Measurements from ENCODE around the gene HIPK1. TPM values are rescaled to one million over a fixed set of nuclear protein-coding genes. Genes with fewer than 3 reads are reported as not detected.

The HIPK1 gene
- total and polyA plus RNA-seq, 10 of the 15 experiments (the other 5 are each of a cell fraction or from before 2014, with no cell fraction given): 4.2 to 33.9 (median 11.4) TPM

DNA sequence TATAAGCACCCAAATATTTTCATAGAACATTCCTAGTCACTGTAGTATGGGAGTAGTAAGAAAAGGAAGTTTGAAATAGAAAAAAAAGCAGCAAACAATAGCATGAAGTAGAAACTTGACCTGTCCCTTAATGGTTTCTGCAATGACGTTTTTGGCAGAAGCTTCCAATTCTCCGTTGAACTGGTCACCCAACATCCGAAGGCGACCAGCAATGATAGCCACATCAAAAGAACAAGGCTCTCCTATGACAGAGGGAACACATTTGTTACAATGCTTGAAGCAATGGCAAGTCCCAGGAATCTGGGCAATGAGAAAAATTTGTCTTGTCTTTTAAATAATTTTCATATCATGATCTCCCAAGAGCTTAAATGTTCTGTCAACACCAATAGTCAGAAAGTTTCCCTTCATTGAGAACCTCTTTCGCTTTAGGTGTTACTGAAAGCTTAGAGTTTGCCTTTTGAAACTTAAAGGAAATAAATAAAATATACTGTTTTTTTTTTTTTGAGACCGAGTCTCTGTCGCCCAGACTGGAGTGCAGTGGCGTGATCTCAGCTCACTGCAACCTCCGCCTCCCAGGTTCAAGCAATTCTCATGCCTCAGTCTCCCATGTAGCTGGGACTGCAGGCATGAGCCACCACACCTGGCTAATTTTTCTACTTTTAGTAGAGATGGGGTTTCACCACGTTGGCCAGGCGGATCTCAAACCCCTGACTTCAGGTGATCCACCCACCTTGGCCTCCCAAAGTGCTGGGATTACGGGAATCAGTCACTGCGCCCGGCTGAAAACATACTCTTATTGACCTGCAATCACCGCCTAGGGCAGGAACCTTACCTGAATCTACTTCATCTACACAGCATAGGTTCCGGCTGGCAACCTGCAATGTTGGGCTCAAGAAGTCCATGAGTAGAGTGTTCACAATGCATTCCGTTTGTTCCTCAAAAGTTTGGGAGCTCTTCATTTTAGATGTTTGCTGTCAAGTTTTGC, 42.4 kb upstream of the HIPK1 start:
- in situ Hi-C loops (cut with MboI): no loop called here

More for the DNA sequence above, 42.4 kb upstream of the HIPK1 start:
- POLR2A ChIA-PET: interaction anchor here (0.6 to 2.4 kb wide), 5 partner anchors 9 to 449 kb away, joined by 3 to 15 read pairs (median 6); no protein-coding TSS in a partner anchor
- no peak for ATAC-seq
- no peaks in the 10 kb centered on the region for H3K9me3 ChIP-seq (replicated peaks; ENCODE audit: control insufficient read depth, insufficient read depth, low read length)
- H3K4me1 ChIP-seq (ENCODE audit: control insufficient read depth, insufficient read depth, low read length): peaks cover 2% of the 10 kb centered on the region
- H3K27ac ChIP-seq (ENCODE audit: control insufficient read depth, insufficient read depth): no peak overlapping the region
- no peaks in the 10 kb centered on the region for H3K79me2 ChIP-seq (ENCODE audit: control insufficient read depth, insufficient read depth, low read length)
- CTCF ChIA-PET: interaction anchor here (0.6 to 1.5 kb wide), 3 partner anchors 12 to 17 kb away, joined by 3 to 4 read pairs (median 4); no protein-coding TSS in a partner anchor
- H3K36me3 ChIP-seq (ENCODE audit: control insufficient read depth in 2 of 2, insufficient read depth in 2 of 2, low read length in 1 of 2): no peaks in the 10 kb centered on the region
- no peak overlapping the region for H3K4me3 ChIP-seq
- 91% methylated on average over 17 of the region's 17 CpGs for WGBS (ENCODE audit: insufficient coverage, insufficient replicate concordance, low lambda C conversion rate, missing lambda C conversion rate)
- RAD21 ChIA-PET (ENCODE audit: unreplicated experiment): interaction anchor here (0.7 to 1.7 kb wide), 3 partner anchors 16 to 18 kb away, joined by 3 to 7 read pairs (median 3); no protein-coding TSS in a partner anchor
- intact Hi-C loops (cut with micrococcal nuclease; ENCODE audit: unreplicated experiment): no loop called here
- SMC1A ChIA-PET (ENCODE audit: uncharacterized antibody, unreplicated experiment): interaction anchor here (0.6 to 15.2 kb wide), 5 partner anchors 11 to 284 kb away, joined by 3 to 396 read pairs (median 5); partner anchors contain the start of genes AP4B1 and DCLRE1B
- no TSS peak for BruUV-seq (replicated peaks)
- no peaks in the 10 kb centered on the region for H3K27me3 ChIP-seq (replicated peaks in 1 of 2; ENCODE audit: control insufficient read depth in 2 of 2, insufficient read depth in 2 of 2, low read length in 1 of 2)
- no peak overlapping the region for H2AFZ ChIP-seq (ENCODE audit: control insufficient read depth, low read depth, low read length)
- no peak overlapping the region for H3K4me2 ChIP-seq (ENCODE audit: control insufficient read depth, insufficient read depth)
- FAIRE-seq: no peak
- no peak overlapping the region for H3K9ac ChIP-seq (ENCODE audit: control insufficient read depth, insufficient read depth, low read length)
- TF ChIP-seq HDGF (IDR thresholded peaks at IDR 0.05): no peak
- TF ChIP-seq, protein P1, sequence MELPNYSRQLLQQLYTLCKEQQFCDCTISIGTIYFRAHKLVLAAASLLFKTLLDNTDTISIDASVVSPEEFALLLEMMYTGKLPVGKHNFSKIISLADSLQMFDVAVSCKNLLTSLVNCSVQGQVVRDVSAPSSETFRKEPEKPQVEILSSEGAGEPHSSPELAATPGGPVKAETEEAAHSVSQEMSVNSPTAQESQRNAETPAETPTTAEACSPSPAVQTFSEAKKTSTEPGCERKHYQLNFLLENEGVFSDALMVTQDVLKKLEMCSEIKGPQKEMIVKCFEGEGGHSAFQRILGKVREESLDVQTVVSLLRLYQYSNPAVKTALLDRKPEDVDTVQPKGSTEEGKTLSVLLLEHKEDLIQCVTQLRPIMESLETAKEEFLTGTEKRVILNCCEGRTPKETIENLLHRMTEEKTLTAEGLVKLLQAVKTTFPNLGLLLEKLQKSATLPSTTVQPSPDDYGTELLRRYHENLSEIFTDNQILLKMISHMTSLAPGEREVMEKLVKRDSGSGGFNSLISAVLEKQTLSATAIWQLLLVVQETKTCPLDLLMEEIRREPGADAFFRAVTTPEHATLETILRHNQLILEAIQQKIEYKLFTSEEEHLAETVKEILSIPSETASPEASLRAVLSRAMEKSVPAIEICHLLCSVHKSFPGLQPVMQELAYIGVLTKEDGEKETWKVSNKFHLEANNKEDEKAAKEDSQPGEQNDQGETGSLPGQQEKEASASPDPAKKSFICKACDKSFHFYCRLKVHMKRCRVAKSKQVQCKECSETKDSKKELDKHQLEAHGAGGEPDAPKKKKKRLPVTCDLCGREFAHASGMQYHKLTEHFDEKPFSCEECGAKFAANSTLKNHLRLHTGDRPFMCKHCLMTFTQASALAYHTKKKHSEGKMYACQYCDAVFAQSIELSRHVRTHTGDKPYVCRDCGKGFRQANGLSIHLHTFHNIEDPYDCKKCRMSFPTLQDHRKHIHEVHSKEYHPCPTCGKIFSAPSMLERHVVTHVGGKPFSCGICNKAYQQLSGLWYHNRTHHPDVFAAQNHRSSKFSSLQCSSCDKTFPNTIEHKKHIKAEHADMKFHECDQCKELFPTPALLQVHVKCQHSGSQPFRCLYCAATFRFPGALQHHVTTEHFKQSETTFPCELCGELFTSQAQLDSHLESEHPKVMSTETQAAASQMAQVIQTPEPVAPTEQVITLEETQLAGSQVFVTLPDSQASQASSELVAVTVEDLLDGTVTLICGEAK (IDR thresholded peaks at IDR 0.05; ENCODE audit: borderline replicate concordance): no peak
- H4K20me1 ChIP-seq (ENCODE audit: control insufficient read depth, insufficient read depth): no peaks in the 10 kb centered on the region
- no peak for DNase-seq (ENCODE audit: low read depth, low spot score)

All from GM12878 (cell line).